Measurements from ENCODE around the gene CNTRL. TPM values are rescaled to one million over a fixed set of nuclear protein-coding genes. Genes with fewer than 3 reads are reported as not detected.

The CNTRL gene
- total and polyA plus RNA-seq, 4 donors: 1.6 to 8.7 (median 4.4) TPM

GRCh38 chr9:121218357-121219027, 143.7 kb downstream of the CNTRL start:
- H3K9ac ChIP-seq (ENCODE audit: low read depth in 1 of 2, low read length in 2 of 2): no peak overlapping the region
- H3K4me1 ChIP-seq (ENCODE audit: control insufficient read depth in 4 of 4, insufficient read depth in 4 of 4, low read length in 3 of 4): no peaks in the 10 kb centered on the region
- no peak overlapping the region for H3K27ac ChIP-seq (ENCODE audit: low read depth in 1 of 2, low read length in 2 of 2)
- no peak overlapping the region for H3K4me3 ChIP-seq (ENCODE audit: low read depth in 1 of 3, low read length in 3 of 3)
- no peaks in the 10 kb centered on the region for H3K36me3 ChIP-seq (ENCODE audit: control insufficient read depth in 4 of 4, insufficient read depth in 3 of 4, low read depth in 1 of 4, low read length in 3 of 4)
- DNase-seq (ENCODE audit: low spot score): no peak
- TF ChIP-seq REST (IDR thresholded peaks at IDR 0.05): no peak
- TF ChIP-seq EGR1 (IDR thresholded peaks at IDR 0.05; ENCODE audit: low read depth in 2 of 2): no peak
- TF ChIP-seq FOXA2 (IDR thresholded peaks at IDR 0.05): no peak
- TF ChIP-seq HNF4A (conservative IDR thresholded peaks at IDR 0.05): no peak
- TF ChIP-seq FOXA1 (IDR thresholded peaks at IDR 0.05): no peak
- TF ChIP-seq ATF3 (IDR thresholded peaks at IDR 0.05): no peak
- no peak for TF ChIP-seq ZBTB33 (IDR thresholded peaks at IDR 0.05)
- TF ChIP-seq RXRA (IDR thresholded peaks at IDR 0.05): no peak
- WGBS: 96% methylated on average over 8 of the region's 8 CpGs
- no peaks in the 10 kb centered on the region for H3K9me3 ChIP-seq (ENCODE audit: control insufficient read depth in 4 of 4, low read length in 3 of 4)
- H3K27me3 ChIP-seq (ENCODE audit: control insufficient read depth in 4 of 4, insufficient read depth in 4 of 4, low read length in 3 of 4): no peaks in the 10 kb centered on the region

GRCh38 chr9:121219530-121219929, 144.8 kb downstream of the CNTRL start:
- no peaks in the 10 kb centered on the region for H3K36me3 ChIP-seq (ENCODE audit: control insufficient read depth in 4 of 4, insufficient read depth in 3 of 4, low read depth in 1 of 4, low read length in 3 of 4)
- no peak overlapping the region for H3K4me3 ChIP-seq (ENCODE audit: low read depth in 1 of 3, low read length in 3 of 3)
- H3K27ac ChIP-seq (ENCODE audit: low read depth in 1 of 2, low read length in 2 of 2): no peak overlapping the region
- no peak for DNase-seq (ENCODE audit: low spot score)
- no peaks in the 10 kb centered on the region for H3K27me3 ChIP-seq (ENCODE audit: control insufficient read depth in 4 of 4, insufficient read depth in 4 of 4, low read length in 3 of 4)
- 96% methylated on average over 3 of the region's 3 CpGs for WGBS
- no peaks in the 10 kb centered on the region for H3K4me1 ChIP-seq (ENCODE audit: control insufficient read depth in 4 of 4, insufficient read depth in 4 of 4, low read length in 3 of 4)
- H3K9me3 ChIP-seq (ENCODE audit: control insufficient read depth in 4 of 4, low read length in 3 of 4): no peaks in the 10 kb centered on the region
- TF ChIP-seq MAX (IDR thresholded peaks at IDR 0.05): no peak
- TF ChIP-seq FOXA2 (IDR thresholded peaks at IDR 0.05): no peak
- TF ChIP-seq GABPA (IDR thresholded peaks at IDR 0.05 in 1 of 2, conservative IDR thresholded peaks at IDR 0.05 in 1 of 2): no peak
- no peak for TF ChIP-seq TAF1 (conservative IDR thresholded peaks at IDR 0.05)
- no peak for TF ChIP-seq CTCF (IDR thresholded peaks at IDR 0.05; ENCODE audit: low read depth, low read length, missing input control)
- no peak for TF ChIP-seq NR2F2 (IDR thresholded peaks at IDR 0.05)
- no peak for TF ChIP-seq ZBTB33 (IDR thresholded peaks at IDR 0.05)
- H3K9ac ChIP-seq (ENCODE audit: low read depth in 1 of 2, low read length in 2 of 2): no peak overlapping the region

Data from liver (tissue), 9 donors.